Pancreas (tissue), 10 donors: ENCODE measurements around the gene TNPO3. TPM values are rescaled to one million over a fixed set of nuclear protein-coding genes. Genes with fewer than 3 reads are reported as not detected.

Experiments used
- ATAC-seq, 4 donors: fragments of 200-7000 bp; cut with Tn5 transposase; one replicate each; pipeline versions ENCODE4 v1.8.0 to v1.9.1; 2020; ENCODE audit warnings: mild to moderate bottlenecking in 4 of 4, moderate library complexity in 4 of 4
- DNase-seq, 6 donors: peaks; one replicate each; pipeline ENCODE4 v3.0.0-alpha.2; 2020
- FAIRE-seq: peaks from 2 replicates; lab custom pipeline; 2012; peaks lifted over from hg19 to GRCh38; lab: Jason Lieb, UNC
- H3K27ac ChIP-seq, 4 donors: fragments of 200-600 bp; sonication (generic); 1 replicate in 3 of 4; 2 replicates in 1 of 4; pipeline versions ENCODE4 v1.5.0 to v1.8.0; 2020
- H3K27me3 ChIP-seq, 4 donors: fragments of 200-600 bp; one replicate each; pipeline ENCODE4 v1.8.0; 2021
- H3K36me3 ChIP-seq, 3 donors: fragments of 200-600 bp; sonication (generic) in 1 of 3; one replicate each; pipeline versions ENCODE4 v1.5.0 to v1.8.0; 2020 to 2021
- H3K4me1 ChIP-seq, 3 donors: fragments of 200-600 bp; one replicate each; pipeline ENCODE4 v1.8.0; 2021
- H3K4me3 ChIP-seq, 4 donors: fragments of 200-600 bp; sonication (generic) in 2 of 4; one replicate each; pipeline versions ENCODE4 v1.5.0 to v1.8.0; 2020 to 2021
- H3K9me3 ChIP-seq, 4 donors: fragments of 200-600 bp; one replicate each; pipeline ENCODE4 v1.8.0; 2021
- WGBS, 2 donors: extraction: QIAGEN DNeasy Blood & Tissue Kit; methylation state at CpG; one replicate each; pipeline ENCODE4 v1.1.7; 2013; 5-methylcytosine and 5-hydroxymethylcytosine counted together
- intact Hi-C, 3 donors: fragments of 100-400 bp; cut with DNase I; formaldehyde crosslinking; loops; one replicate each; pipeline versions ENCODE4 v1.11.1 to v1.14.2; 2022
- polyA plus RNA-seq, 2 donors: library from polyadenylated mRNA; stranded (reverse); fragments of 200-250 nt; gene quantifications; one replicate each; pipeline ENCODE4 v1.2.3, GENCODE V29; 2013
- total RNA-seq, 6 donors: library from RNA; stranded (reverse); fragmentation: NEBNext Ultra II Directional in 4 of 6; extraction: Animal tissue kit (Norgen Biotek cat#: 25700) in 4 of 6; gene quantifications; one replicate each; pipeline versions ENCODE4 v1.2.1 to v1.2.4, GENCODE V29; 2021 to 2023
- TF ChIP-seq, protein P1 (sequence below), 4 donors: fragments of 200-600 bp; sonication (generic) in 3 of 4; IDR thresholded peaks; one replicate each; pipeline versions ENCODE4 v1.5.0 to v1.8.0; 2021; ENCODE audit warnings: antibody characterized with exemption in 4 of 4
- donor health status: healthy with polysubstance abuse.
- donor health status: DM: no; HTN: no; CAD: no; lungs with moderate emphysema.
- donor health status: DM: no; HTN: no; CAD: no.
- donor health status: control.
- donor health status: control.
- donor health status: Bipolar disorder and iron deficiency.
- donor health status: DM: yes; HTN: yes; CAD: no.
- donor health status: DM: no; HTN: no; CAD: no.
- donor health status: DM: no; HTN: no; CAD: no.
- donor health status: DM: yes; HTN: yes; CAD: no.

Gene TNPO3
- total and polyA plus RNA-seq, 8 donors = 6.5 to 20.7 (median 14.6) TPM

- H3K27ac ChIP-seq = no peak overlapping the region
- H3K4me1 ChIP-seq = peaks cover 0 to 3% (median 0%) of the 10 kb centered on the region in 3 donors
- TF ChIP-seq, protein P1, sequence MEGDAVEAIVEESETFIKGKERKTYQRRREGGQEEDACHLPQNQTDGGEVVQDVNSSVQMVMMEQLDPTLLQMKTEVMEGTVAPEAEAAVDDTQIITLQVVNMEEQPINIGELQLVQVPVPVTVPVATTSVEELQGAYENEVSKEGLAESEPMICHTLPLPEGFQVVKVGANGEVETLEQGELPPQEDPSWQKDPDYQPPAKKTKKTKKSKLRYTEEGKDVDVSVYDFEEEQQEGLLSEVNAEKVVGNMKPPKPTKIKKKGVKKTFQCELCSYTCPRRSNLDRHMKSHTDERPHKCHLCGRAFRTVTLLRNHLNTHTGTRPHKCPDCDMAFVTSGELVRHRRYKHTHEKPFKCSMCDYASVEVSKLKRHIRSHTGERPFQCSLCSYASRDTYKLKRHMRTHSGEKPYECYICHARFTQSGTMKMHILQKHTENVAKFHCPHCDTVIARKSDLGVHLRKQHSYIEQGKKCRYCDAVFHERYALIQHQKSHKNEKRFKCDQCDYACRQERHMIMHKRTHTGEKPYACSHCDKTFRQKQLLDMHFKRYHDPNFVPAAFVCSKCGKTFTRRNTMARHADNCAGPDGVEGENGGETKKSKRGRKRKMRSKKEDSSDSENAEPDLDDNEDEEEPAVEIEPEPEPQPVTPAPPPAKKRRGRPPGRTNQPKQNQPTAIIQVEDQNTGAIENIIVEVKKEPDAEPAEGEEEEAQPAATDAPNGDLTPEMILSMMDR (IDR thresholded peaks at IDR 0.05) = no peak
- no peaks in the 10 kb centered on the region for H3K36me3 ChIP-seq
- WGBS, 2 donors = 94 to 98% methylated on average over 3 of the region's 3 CpGs
- DNase-seq = no peak
- no peak for FAIRE-seq
- no peak overlapping the region for H3K4me3 ChIP-seq
- no peaks in the 10 kb centered on the region for H3K27me3 ChIP-seq
- no peaks in the 10 kb centered on the region for H3K9me3 ChIP-seq
- no peak for ATAC-seq
- intact Hi-C loops = no loop called here
These were observed 30.8 kb downstream of the TNPO3 start for GRCh38 chr7:129024125-129024524.

DNA sequence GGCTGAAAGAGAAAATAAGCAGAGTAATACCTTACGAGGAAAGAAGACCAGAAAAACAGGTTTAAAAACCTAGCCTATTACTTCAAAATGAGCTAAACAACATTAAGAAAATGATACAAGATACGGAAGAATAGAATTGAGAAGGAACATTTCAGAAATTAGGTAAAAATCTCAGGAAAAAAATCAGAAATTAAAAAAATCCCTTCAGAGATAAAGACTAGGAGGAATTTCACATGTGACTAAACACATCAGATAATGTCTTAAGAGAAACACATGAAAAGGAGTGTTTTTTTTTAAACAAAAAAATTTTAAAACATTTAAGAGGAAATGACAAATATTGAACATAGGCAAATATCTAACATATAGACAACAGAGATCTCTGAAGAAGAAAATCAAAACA lies 33.3 kb downstream of the TNPO3 start:
- intact Hi-C loops = no loop called here
- DNase-seq (no peak), ATAC-seq (no peak), FAIRE-seq (peak; percentile 5)
- Histone ChIP-seq H3K4me3 (no peak overlapping the region), H3K27me3 (no peaks in the 10 kb centered on the region), H3K4me1 (no peaks in the 10 kb centered on the region), H3K27ac (no peak overlapping the region), H3K9me3 (no peaks in the 10 kb centered on the region), H3K36me3 (no peaks in the 10 kb centered on the region)
- 75 to 76% methylated on average over 2 of the region's 2 CpGs for WGBS, 2 donors
- TF ChIP-seq, protein P1 (IDR thresholded peaks at IDR 0.05) = no peak

- no peak overlapping the region for H3K4me3 ChIP-seq
- TF ChIP-seq, protein P1 (IDR thresholded peaks at IDR 0.05) = no peak
- H3K27me3 ChIP-seq = no peaks in the 10 kb centered on the region
- intact Hi-C loops = no loop called here
- ATAC-seq = no peak
- H3K36me3 ChIP-seq = peaks cover 0 to 26% (median 7%) of the 10 kb centered on the region in 3 donors
- DNase-seq = no peak
- no peaks in the 10 kb centered on the region for H3K4me1 ChIP-seq
- H3K27ac ChIP-seq = no peak overlapping the region
- 95 to 96% methylated on average over 4 of the region's 4 CpGs for WGBS, 2 donors
- no peaks in the 10 kb centered on the region for H3K9me3 ChIP-seq
- FAIRE-seq = no peak
These were observed 36.9 kb downstream of the TNPO3 start for GRCh38 chr7:129017933-129018538.

GRCh38 chr7:129017264-129017663 lies 37.6 kb downstream of the TNPO3 start:
- no peaks in the 10 kb centered on the region for H3K27me3 ChIP-seq
- peaks cover 0 to 26% (median 7%) of the 10 kb centered on the region in 3 donors for H3K36me3 ChIP-seq
- WGBS, 2 donors = 53 to 54% methylated on average over 2 of the region's 2 CpGs
- ATAC-seq (no peak), FAIRE-seq (no peak), DNase-seq (no peak)
- H3K4me3 ChIP-seq = no peak overlapping the region
- H3K4me1 ChIP-seq = no peaks in the 10 kb centered on the region
- TF ChIP-seq, protein P1 (IDR thresholded peaks at IDR 0.05) = no peak
- intact Hi-C loops = no loop called here
- no peaks in the 10 kb centered on the region for H3K9me3 ChIP-seq
- no peak overlapping the region for H3K27ac ChIP-seq

- DNase-seq (no peak), FAIRE-seq (no peak), ATAC-seq (no peak)
- H3K27ac ChIP-seq = no peak overlapping the region
- H3K36me3 ChIP-seq = peaks cover 0 to 26% (median 7%) of the 10 kb centered on the region in 3 donors
- intact Hi-C loops = no loop called here
- no peaks in the 10 kb centered on the region for H3K4me1 ChIP-seq
- no peaks in the 10 kb centered on the region for H3K27me3 ChIP-seq
- no peak overlapping the region for H3K4me3 ChIP-seq
- H3K9me3 ChIP-seq = no peaks in the 10 kb centered on the region
- TF ChIP-seq, protein P1 (IDR thresholded peaks at IDR 0.05) = no peak
- 94 to 97% methylated on average over 6 of the region's 6 CpGs for WGBS, 2 donors
These were observed 40.3 kb downstream of the TNPO3 start for GRCh38 chr7:129014501-129015101.
